ENCODE data around the gene ZFP82.

DNA sequence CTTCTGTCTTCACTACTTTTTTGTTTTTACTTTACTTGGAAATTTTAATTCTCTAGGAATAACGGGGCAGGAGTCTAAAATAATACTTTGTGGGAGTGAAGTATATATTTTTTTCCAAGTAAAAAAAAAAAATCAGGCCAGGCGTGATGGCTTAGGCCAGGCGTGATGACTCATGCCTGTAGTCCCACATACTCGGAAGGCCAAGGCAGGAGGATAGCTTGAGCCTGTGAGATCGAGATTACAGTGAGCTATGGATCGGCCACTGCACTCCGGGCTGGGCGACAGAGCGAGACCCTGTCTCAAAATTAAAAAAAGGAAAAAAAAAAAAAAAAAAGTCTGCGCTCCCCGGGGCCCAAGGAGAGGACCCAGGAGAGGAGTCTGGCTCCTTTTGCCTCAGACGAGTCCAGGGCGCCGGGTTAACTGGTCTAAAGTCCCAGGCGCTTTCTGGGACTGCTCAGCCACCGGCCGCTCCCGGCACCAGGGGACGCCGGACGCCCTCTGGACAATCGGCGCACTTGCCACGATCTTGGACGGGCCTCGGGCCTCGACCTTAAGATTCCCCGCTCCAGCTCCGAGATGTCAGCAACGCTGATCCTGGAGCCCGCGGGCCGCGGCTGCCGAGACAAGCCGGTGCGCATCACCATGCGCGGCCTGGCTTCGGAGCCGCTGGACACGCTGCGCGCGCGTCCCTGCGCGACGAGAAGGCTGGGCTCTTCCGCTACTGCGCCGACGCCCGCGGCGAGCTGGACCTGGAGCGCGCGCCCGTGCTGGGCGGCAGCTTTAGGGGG, 2.7 kb upstream of the ZFP82 start:
- TF ChIP-seq EZH2 (IDR thresholded peaks at IDR 0.05; ENCODE audit: low read length) (no peak), CTCF (optimal IDR thresholded peaks at IDR 0.05 in 1 of 3, IDR thresholded peaks at IDR 0.05 in 1 of 3, conservative IDR thresholded peaks at IDR 0.05 in 1 of 3; ENCODE audit: extremely low read depth in 1 of 3, insufficient read depth in 2 of 3, low read length in 3 of 3) (no peak)
